Stimulated activated CD4-positive, alpha-beta T cell treated with anti-CD3 and anti-CD28 coated beads, Interleukin-1b, Interleukin-23, amount 100 ng/mL, for 48 hours (primary cell): ENCODE data around the gene SLC4A3.

Source experiments
- DNase-seq: peaks from one replicate; pipeline ENCODE4 v3.0.0-alpha.2; 2020

Gene SLC4A3

GRCh38 chr2:219627103-219628100, at the start of gene SLC4A3:
Gene SLC4A3, plus strand, starts transcription at chr2:219627630. Its CDS starts 363 bp downstream, at chr2:219627993.
- DNase-seq = no peak

GRCh38 chr2:219578811-219579613, 48.4 kb upstream of the SLC4A3 start:
- DNase-seq = no peak

- no peak for DNase-seq
Measured at GRCh38 chr2:219581346-219581745, 46.1 kb upstream of the SLC4A3 start.

- DNase-seq = no peak
Measured at GRCh38 chr2:219591091-219591490, 36.3 kb upstream of the SLC4A3 start.

GRCh38 chr2:219592736-219593135, 34.7 kb upstream of the SLC4A3 start:
- no peak for DNase-seq

GRCh38 chr2:219593154-219593553, 34.3 kb upstream of the SLC4A3 start:
- no peak for DNase-seq

- DNase-seq = no peak
Measured at GRCh38 chr2:219595256-219595655, 32.2 kb upstream of the SLC4A3 start.

GRCh38 chr2:219596954-219597551, 30.4 kb upstream of the SLC4A3 start:
- no peak for DNase-seq

- peak; percentile 89 for DNase-seq
Measured at GRCh38 chr2:219597552-219598307, 29.7 kb upstream of the SLC4A3 start, which contains the start of gene STK11IP. Gene STK11IP, plus strand, starts transcription at chr2:219597857. Its CDS starts 263 bp downstream, at chr2:219598120.

- no peak for DNase-seq
Measured at GRCh38 chr2:219598308-219599078, 28.9 kb upstream of the SLC4A3 start.

- DNase-seq = no peak
Measured at GRCh38 chr2:219603771-219604170, 23.7 kb upstream of the SLC4A3 start.

- DNase-seq = no peak
Measured at GRCh38 chr2:219605607-219605954, 21.8 kb upstream of the SLC4A3 start.

GRCh38 chr2:219607931-219608330, 19.5 kb upstream of the SLC4A3 start:
- DNase-seq = no peak

GRCh38 chr2:219608399-219608964, 18.9 kb upstream of the SLC4A3 start:
- no peak for DNase-seq

- DNase-seq = no peak
Measured at GRCh38 chr2:219609149-219609750, 18.2 kb upstream of the SLC4A3 start.

- no peak for DNase-seq
Measured at GRCh38 chr2:219611306-219611705, 16.1 kb upstream of the SLC4A3 start.

- no peak for DNase-seq
Measured at GRCh38 chr2:219611866-219612576, 15.4 kb upstream of the SLC4A3 start.

- DNase-seq = no peak
Measured at GRCh38 chr2:219612577-219613286, 14.7 kb upstream of the SLC4A3 start.

- no peak for DNase-seq
Measured at GRCh38 chr2:219613461-219614070, 13.9 kb upstream of the SLC4A3 start.
